ENCODE results near the gene GPC3. TPM values are rescaled to one million over a fixed set of nuclear protein-coding genes. Genes with fewer than 3 reads are reported as not detected.

Gene GPC3
- total RNA-seq, 1 experiment from 2014 or later: 0.98 TPM

DNA sequence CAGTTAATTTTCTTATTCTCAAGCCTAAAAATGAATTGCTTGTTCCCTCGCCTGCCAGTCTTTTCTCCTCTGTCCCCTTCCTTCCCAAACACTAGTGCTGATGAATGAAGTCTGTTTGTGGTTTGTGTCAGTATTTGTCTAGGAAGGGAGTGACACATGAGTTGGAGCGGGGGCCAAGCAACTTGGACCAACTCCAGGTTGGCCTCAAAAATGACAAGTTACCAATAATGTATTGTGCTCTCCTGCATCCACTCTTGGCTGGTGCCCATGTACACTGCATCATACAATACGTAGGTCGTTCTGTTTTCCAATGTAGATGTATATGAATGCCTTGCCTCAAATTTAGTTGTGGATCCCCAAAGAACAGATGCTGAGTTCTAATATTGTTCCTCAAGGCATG lies 347.1 kb downstream of the GPC3 start:
- CTCF ChIA-PET: no interaction called here
- RAD21 ChIA-PET (ENCODE audit: low non-redundant PET in 1 of 2, low total read pairs in 2 of 2, uncharacterized antibody in 2 of 2, unreplicated experiment in 2 of 2): no interaction called here
- ATAC-seq: no peak
- H3K27me3 ChIP-seq (ENCODE audit: insufficient read depth, low read length): no peaks in the 10 kb centered on the region
- H3K4me3 ChIP-seq (replicated peaks in 1 of 2; ENCODE audit: low read depth in 1 of 2, low read length in 2 of 2): no peak overlapping the region
- H3K27ac ChIP-seq (ENCODE audit: low read depth, low read length): no peak overlapping the region
- H3K9ac ChIP-seq (ENCODE audit: low read length): no peak overlapping the region
- POLR2A ChIA-PET: no interaction called here
- H3K79me2 ChIP-seq (ENCODE audit: insufficient read depth, low read length): no peaks in the 10 kb centered on the region
- TF ChIP-seq EGR1 (IDR thresholded peaks at IDR 0.05; ENCODE audit: low read depth) (no peak), EZH2 (IDR thresholded peaks at IDR 0.05) (no peak), RAD21 (IDR thresholded peaks at IDR 0.05; ENCODE audit: low read depth) (no peak), EZH2phosphoT487 (IDR thresholded peaks at IDR 0.05; ENCODE audit: borderline replicate concordance) (no peak), SRF (IDR thresholded peaks at IDR 0.05; ENCODE audit: low read depth) (no peak), YY1 (IDR thresholded peaks at IDR 0.05; ENCODE audit: extremely low read depth, insufficient replicate concordance, low read depth, low read length) (no peak), SP1 (IDR thresholded peaks at IDR 0.05; ENCODE audit: low read depth) (no peak)
- intact Hi-C loops (cut with micrococcal nuclease): no loop called here
- H3K36me3 ChIP-seq (ENCODE audit: control insufficient read depth in 1 of 2, insufficient read depth in 2 of 2, low read length in 2 of 2): no peaks in the 10 kb centered on the region
- H3K9me3 ChIP-seq (ENCODE audit: control insufficient read depth in 1 of 2, insufficient read depth in 1 of 2, low read depth in 1 of 2, low read length in 2 of 2): no peaks in the 10 kb centered on the region
- no peak for DNase-seq (ENCODE audit: low read depth, low spot score)
- no TSS peak for BruUV-seq (replicated peaks)
- no peak overlapping the region for H3K4me2 ChIP-seq (ENCODE audit: low read length)
- no peak overlapping the region for H2AFZ ChIP-seq (ENCODE audit: low read depth, low read length, poor library complexity, severe bottlenecking)
- H3K9me2 ChIP-seq (ENCODE audit: insufficient read depth): no peaks in the 10 kb centered on the region
- H4K20me1 ChIP-seq (ENCODE audit: insufficient read depth): no peaks in the 10 kb centered on the region
- H3K4me1 ChIP-seq (ENCODE audit: control insufficient read depth in 1 of 2, insufficient read depth in 2 of 2, low read length in 2 of 2): no peaks in the 10 kb centered on the region

DNA sequence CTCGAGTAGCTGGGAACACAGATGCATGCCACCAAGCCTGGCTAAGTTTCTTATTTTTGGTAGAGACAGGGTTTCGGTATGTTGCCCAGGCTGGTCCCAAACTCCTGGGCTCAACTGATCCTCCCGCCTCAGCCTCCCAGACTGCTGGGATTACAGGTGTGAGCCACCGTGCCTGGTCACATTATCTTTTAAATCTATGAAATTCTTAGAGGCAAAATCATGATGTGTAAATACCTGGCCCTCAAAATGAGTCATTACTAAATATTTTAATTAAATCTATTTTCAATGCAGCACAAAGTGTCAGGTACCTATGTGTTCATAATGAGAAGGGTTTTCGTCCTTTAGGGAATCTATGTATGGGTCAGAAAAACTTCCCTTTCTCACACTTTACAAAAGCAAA lies 347.6 kb downstream of the GPC3 start:
- H3K36me3 ChIP-seq (ENCODE audit: control insufficient read depth in 1 of 2, insufficient read depth in 2 of 2, low read length in 2 of 2): no peaks in the 10 kb centered on the region
- no peak overlapping the region for H2AFZ ChIP-seq (ENCODE audit: low read depth, low read length, poor library complexity, severe bottlenecking)
- RAD21 ChIA-PET (ENCODE audit: low non-redundant PET in 1 of 2, low total read pairs in 2 of 2, uncharacterized antibody in 2 of 2, unreplicated experiment in 2 of 2): no interaction called here
- CTCF ChIA-PET: no interaction called here
- no peaks in the 10 kb centered on the region for H3K79me2 ChIP-seq (ENCODE audit: insufficient read depth, low read length)
- ATAC-seq (no peak), DNase-seq (ENCODE audit: low read depth, low spot score) (no peak)
- H3K9me3 ChIP-seq (ENCODE audit: control insufficient read depth in 1 of 2, insufficient read depth in 1 of 2, low read depth in 1 of 2, low read length in 2 of 2): no peaks in the 10 kb centered on the region
- no peak overlapping the region for H3K27ac ChIP-seq (ENCODE audit: low read depth, low read length)
- H4K20me1 ChIP-seq (ENCODE audit: insufficient read depth): no peaks in the 10 kb centered on the region
- H3K9me2 ChIP-seq (ENCODE audit: insufficient read depth): no peaks in the 10 kb centered on the region
- BruUV-seq (replicated peaks): no TSS peak
- no peak overlapping the region for H3K4me3 ChIP-seq (replicated peaks in 1 of 2; ENCODE audit: low read depth in 1 of 2, low read length in 2 of 2)
- POLR2A ChIA-PET: no interaction called here
- no peak overlapping the region for H3K9ac ChIP-seq (ENCODE audit: low read length)
- no peaks in the 10 kb centered on the region for H3K4me1 ChIP-seq (ENCODE audit: control insufficient read depth in 1 of 2, insufficient read depth in 2 of 2, low read length in 2 of 2)
- TF ChIP-seq POLR2A (IDR thresholded peaks at IDR 0.05; ENCODE audit: borderline replicate concordance, extremely low read depth, insufficient read depth, insufficient read length) (no peak), ZNF274 (IDR thresholded peaks at IDR 0.05; ENCODE audit: low read depth, low read length) (no peak), CEBPB (IDR thresholded peaks at IDR 0.05; ENCODE audit: low read depth) (no peak), YY1 (IDR thresholded peaks at IDR 0.05; ENCODE audit: extremely low read depth, insufficient replicate concordance, low read depth, low read length) (no peak), JUND (IDR thresholded peaks at IDR 0.05) (no peak), ELF1 (IDR thresholded peaks at IDR 0.05; ENCODE audit: borderline replicate concordance, low read depth) (no peak), SP1 (IDR thresholded peaks at IDR 0.05; ENCODE audit: low read depth) (no peak)
- TF ChIP-seq, protein P1, sequence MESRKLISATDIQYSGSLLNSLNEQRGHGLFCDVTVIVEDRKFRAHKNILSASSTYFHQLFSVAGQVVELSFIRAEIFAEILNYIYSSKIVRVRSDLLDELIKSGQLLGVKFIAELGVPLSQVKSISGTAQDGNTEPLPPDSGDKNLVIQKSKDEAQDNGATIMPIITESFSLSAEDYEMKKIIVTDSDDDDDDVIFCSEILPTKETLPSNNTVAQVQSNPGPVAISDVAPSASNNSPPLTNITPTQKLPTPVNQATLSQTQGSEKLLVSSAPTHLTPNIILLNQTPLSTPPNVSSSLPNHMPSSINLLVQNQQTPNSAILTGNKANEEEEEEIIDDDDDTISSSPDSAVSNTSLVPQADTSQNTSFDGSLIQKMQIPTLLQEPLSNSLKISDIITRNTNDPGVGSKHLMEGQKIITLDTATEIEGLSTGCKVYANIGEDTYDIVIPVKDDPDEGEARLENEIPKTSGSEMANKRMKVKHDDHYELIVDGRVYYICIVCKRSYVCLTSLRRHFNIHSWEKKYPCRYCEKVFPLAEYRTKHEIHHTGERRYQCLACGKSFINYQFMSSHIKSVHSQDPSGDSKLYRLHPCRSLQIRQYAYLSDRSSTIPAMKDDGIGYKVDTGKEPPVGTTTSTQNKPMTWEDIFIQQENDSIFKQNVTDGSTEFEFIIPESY (IDR thresholded peaks at IDR 0.05; ENCODE audit: extremely low read depth, insufficient replicate concordance, low read length): no peak
- H3K4me2 ChIP-seq (ENCODE audit: low read length): no peak overlapping the region
- intact Hi-C loops (cut with micrococcal nuclease): no loop called here
- H3K27me3 ChIP-seq (ENCODE audit: insufficient read depth, low read length): no peaks in the 10 kb centered on the region
